Measurements from ENCODE around the gene MTUS2.

The MTUS2 gene

GRCh38 chr13:29458419-29458818, 638.3 kb downstream of the MTUS2 start:
- CTCF ChIA-PET, result interaction anchor here (0.8 kb wide), 1 partner anchor 14 kb away, joined by 3 read pairs; no protein-coding TSS in a partner anchor

GRCh38 chr13:29459813-29460355, 639.7 kb downstream of the MTUS2 start:
- CTCF ChIA-PET, result no interaction called here
- no peak for DNase-seq (ENCODE audit: extremely low spot score)
- TF ChIP-seq SUZ12 (IDR thresholded peaks at IDR 0.05), result no peak
- TF ChIP-seq TARDBP (IDR thresholded peaks at IDR 0.05), result no peak
- TF ChIP-seq L3MBTL2 (conservative IDR thresholded peaks at IDR 0.05), result no peak
- TF ChIP-seq PKNOX1 (IDR thresholded peaks at IDR 0.05), result no peak
- TF ChIP-seq CTBP1 (IDR thresholded peaks at IDR 0.05; ENCODE audit: borderline replicate concordance), result no peak
- TF ChIP-seq HDGF (IDR thresholded peaks at IDR 0.05; ENCODE audit: borderline replicate concordance), result no peak
- no peak for TF ChIP-seq FOXM1 (IDR thresholded peaks at IDR 0.05; ENCODE audit: borderline replicate concordance)
- no peak for TF ChIP-seq LEF1 (IDR thresholded peaks at IDR 0.05; ENCODE audit: borderline replicate concordance)
- TF ChIP-seq FOXA1 (IDR thresholded peaks at IDR 0.05), result no peak
- TF ChIP-seq ZNF384 (IDR thresholded peaks at IDR 0.05), result no peak
- no peak for TF ChIP-seq NFRKB (IDR thresholded peaks at IDR 0.05)
- TF ChIP-seq SP1 (IDR thresholded peaks at IDR 0.05), result no peak
- TF ChIP-seq FOXK2 (IDR thresholded peaks at IDR 0.05), result no peak
- no peak for TF ChIP-seq ARNT (IDR thresholded peaks at IDR 0.05)
- no peak for TF ChIP-seq BHLHE40 (IDR thresholded peaks at IDR 0.05; ENCODE audit: borderline replicate concordance)
- no peak for TF ChIP-seq ELF4 (IDR thresholded peaks at IDR 0.05)
- POLR2A ChIA-PET, result no interaction called here

More at GRCh38 chr13:29458419-29458818, 638.3 kb downstream of the MTUS2 start:
- POLR2A ChIA-PET, result no interaction called here
- no peak for DNase-seq (ENCODE audit: extremely low spot score)
- TF ChIP-seq SP1 (IDR thresholded peaks at IDR 0.05), result no peak
- TF ChIP-seq ARNT (IDR thresholded peaks at IDR 0.05), result no peak
- no peak for TF ChIP-seq CTBP1 (IDR thresholded peaks at IDR 0.05; ENCODE audit: borderline replicate concordance)
- no peak for TF ChIP-seq FOXK2 (IDR thresholded peaks at IDR 0.05)
- no peak for TF ChIP-seq PKNOX1 (IDR thresholded peaks at IDR 0.05)
- no peak for TF ChIP-seq NFRKB (IDR thresholded peaks at IDR 0.05)
- no peak for TF ChIP-seq ELF4 (IDR thresholded peaks at IDR 0.05)
- TF ChIP-seq LEF1 (IDR thresholded peaks at IDR 0.05; ENCODE audit: borderline replicate concordance), result no peak
- TF ChIP-seq TARDBP (IDR thresholded peaks at IDR 0.05), result no peak
- no peak for TF ChIP-seq BHLHE40 (IDR thresholded peaks at IDR 0.05; ENCODE audit: borderline replicate concordance)
- TF ChIP-seq SUZ12 (IDR thresholded peaks at IDR 0.05), result no peak

GRCh38 chr13:29464105-29464679, 644.1 kb downstream of the MTUS2 start:
- TF ChIP-seq ELF4 (IDR thresholded peaks at IDR 0.05) (no peak), PKNOX1 (IDR thresholded peaks at IDR 0.05) (no peak), SP1 (IDR thresholded peaks at IDR 0.05) (no peak), ZNF384 (IDR thresholded peaks at IDR 0.05) (no peak), CTBP1 (IDR thresholded peaks at IDR 0.05; ENCODE audit: borderline replicate concordance) (no peak), ARNT (IDR thresholded peaks at IDR 0.05) (no peak), SUZ12 (IDR thresholded peaks at IDR 0.05) (no peak), NFRKB (IDR thresholded peaks at IDR 0.05) (no peak), TARDBP (IDR thresholded peaks at IDR 0.05) (no peak), HDGF (IDR thresholded peaks at IDR 0.05; ENCODE audit: borderline replicate concordance) (no peak), FOXA1 (IDR thresholded peaks at IDR 0.05) (no peak)
- ChIA-PET POLR2A (no interaction called here), CTCF (no interaction called here)
- DNase-seq (ENCODE audit: extremely low spot score), result no peak

- no peak for DNase-seq (ENCODE audit: extremely low spot score)
- ChIA-PET POLR2A (no interaction called here), CTCF (no interaction called here)
- TF ChIP-seq L3MBTL2 (conservative IDR thresholded peaks at IDR 0.05) (no peak), PKNOX1 (IDR thresholded peaks at IDR 0.05) (no peak), ARNT (IDR thresholded peaks at IDR 0.05) (no peak), SUZ12 (IDR thresholded peaks at IDR 0.05) (no peak), ELF4 (IDR thresholded peaks at IDR 0.05) (no peak), HDGF (IDR thresholded peaks at IDR 0.05; ENCODE audit: borderline replicate concordance) (no peak), ZNF384 (IDR thresholded peaks at IDR 0.05) (no peak), BHLHE40 (IDR thresholded peaks at IDR 0.05; ENCODE audit: borderline replicate concordance) (no peak), FOXK2 (IDR thresholded peaks at IDR 0.05) (no peak), LEF1 (IDR thresholded peaks at IDR 0.05; ENCODE audit: borderline replicate concordance) (no peak), FOXA1 (IDR thresholded peaks at IDR 0.05) (no peak), NFRKB (IDR thresholded peaks at IDR 0.05) (no peak), CTBP1 (IDR thresholded peaks at IDR 0.05; ENCODE audit: borderline replicate concordance) (no peak), SP1 (IDR thresholded peaks at IDR 0.05) (no peak)
Measured at GRCh38 chr13:29465741-29466293, 645.7 kb downstream of the MTUS2 start.

GRCh38 chr13:29471551-29471950, 651.4 kb downstream of the MTUS2 start:
- TF ChIP-seq SUZ12 (IDR thresholded peaks at IDR 0.05), result no peak
- no peak for TF ChIP-seq L3MBTL2 (conservative IDR thresholded peaks at IDR 0.05)
- TF ChIP-seq LEF1 (IDR thresholded peaks at IDR 0.05; ENCODE audit: borderline replicate concordance), result no peak
- TF ChIP-seq ELF4 (IDR thresholded peaks at IDR 0.05), result no peak
- no peak for TF ChIP-seq NFRKB (IDR thresholded peaks at IDR 0.05)
- TF ChIP-seq ZNF384 (IDR thresholded peaks at IDR 0.05), result no peak
- no peak for TF ChIP-seq PKNOX1 (IDR thresholded peaks at IDR 0.05)
- TF ChIP-seq SP1 (IDR thresholded peaks at IDR 0.05), result no peak
- TF ChIP-seq TARDBP (IDR thresholded peaks at IDR 0.05), result no peak
- TF ChIP-seq ARNT (IDR thresholded peaks at IDR 0.05), result no peak
- TF ChIP-seq FOXM1 (IDR thresholded peaks at IDR 0.05; ENCODE audit: borderline replicate concordance), result no peak
- TF ChIP-seq FOXK2 (IDR thresholded peaks at IDR 0.05), result no peak
- TF ChIP-seq HDGF (IDR thresholded peaks at IDR 0.05; ENCODE audit: borderline replicate concordance), result no peak
- no peak for TF ChIP-seq BHLHE40 (IDR thresholded peaks at IDR 0.05; ENCODE audit: borderline replicate concordance)
- no peak for TF ChIP-seq CTBP1 (IDR thresholded peaks at IDR 0.05; ENCODE audit: borderline replicate concordance)
- TF ChIP-seq FOXA1 (IDR thresholded peaks at IDR 0.05), result no peak
- CTCF ChIA-PET, result interaction anchor here (0.5 to 1.6 kb wide), 5 partner anchors 12 to 270 kb away, joined by 3 to 7 read pairs (median 3); no protein-coding TSS in a partner anchor
- DNase-seq (ENCODE audit: extremely low spot score), result no peak
- POLR2A ChIA-PET, result no interaction called here

Measured in HEK293T (cell line).